ENCODE results near the gene VPS13D. TPM values are rescaled to one million over a fixed set of nuclear protein-coding genes. Genes with fewer than 3 reads are reported as not detected.

The VPS13D gene
- total and polyA plus RNA-seq, 4 donors: 10.2 to 68.3 (median 12.6) TPM

- H3K4me1 ChIP-seq (ENCODE audit: control insufficient read depth in 4 of 4, insufficient read depth in 4 of 4, low read length in 3 of 4): peaks cover 0 to 6% (median 2%) of the 10 kb centered on the region in 4 donors
- peaks cover 0 to 15% (median 6%) of the 10 kb centered on the region in 4 donors for H3K36me3 ChIP-seq (ENCODE audit: control insufficient read depth in 4 of 4, insufficient read depth in 3 of 4, low read depth in 1 of 4, low read length in 3 of 4)
- H3K9me3 ChIP-seq (ENCODE audit: control insufficient read depth in 4 of 4, low read length in 3 of 4): no peaks in the 10 kb centered on the region
- no peak overlapping the region for H3K9ac ChIP-seq (ENCODE audit: low read depth in 1 of 2, low read length in 2 of 2)
- H3K27me3 ChIP-seq (ENCODE audit: control insufficient read depth in 4 of 4, insufficient read depth in 4 of 4, low read length in 3 of 4): no peaks in the 10 kb centered on the region
- TF ChIP-seq CTCF (IDR thresholded peaks at IDR 0.05; ENCODE audit: low read depth, low read length, missing input control) (no peak), HNF4A (conservative IDR thresholded peaks at IDR 0.05) (no peak), REST (IDR thresholded peaks at IDR 0.05) (no peak), GABPA (IDR thresholded peaks at IDR 0.05 in 1 of 2, conservative IDR thresholded peaks at IDR 0.05 in 1 of 2) (no peak), FOXA1 (IDR thresholded peaks at IDR 0.05) (no peak), HNF4G (IDR thresholded peaks at IDR 0.05) (no peak), EGR1 (IDR thresholded peaks at IDR 0.05; ENCODE audit: low read depth in 2 of 2) (no peak), YY1 (IDR thresholded peaks at IDR 0.05) (no peak), RAD21 (IDR thresholded peaks at IDR 0.05) (no peak), RXRA (IDR thresholded peaks at IDR 0.05) (no peak), JUND (IDR thresholded peaks at IDR 0.05) (no peak), MAX (IDR thresholded peaks at IDR 0.05) (no peak), FOXA2 (IDR thresholded peaks at IDR 0.05) (no peak), SP1 (IDR thresholded peaks at IDR 0.05) (no peak), ATF3 (IDR thresholded peaks at IDR 0.05) (no peak), NR2F2 (IDR thresholded peaks at IDR 0.05) (no peak), TAF1 (conservative IDR thresholded peaks at IDR 0.05) (no peak), ZBTB33 (IDR thresholded peaks at IDR 0.05) (no peak)
- WGBS: 93% methylated on average over 5 of the region's 5 CpGs
- DNase-seq (ENCODE audit: low spot score): no peak
- no peak overlapping the region for H3K4me3 ChIP-seq (ENCODE audit: low read depth in 1 of 3, low read length in 3 of 3)
- no peak overlapping the region for H3K27ac ChIP-seq (ENCODE audit: low read depth in 1 of 2, low read length in 2 of 2)
Measured at GRCh38 chr1:12412439-12412838, 182.6 kb downstream of the VPS13D start.

Measured in liver (tissue), 9 donors.